ENCODE results near the gene ZNF445.

GRCh38 chr3:44506961-44507360, 29.5 kb upstream of the ZNF445 start:
- TF ChIP-seq CTCF (IDR thresholded peaks at IDR 0.05; ENCODE audit: low read depth, low read length, missing input control): no peak
- no peak for TF ChIP-seq REST (IDR thresholded peaks at IDR 0.05)
